NB4 (cell line): ENCODE results near the gene TTLL13.

ENCODE experiments used
- DNase-seq: peaks from one replicate; pipeline ENCODE4 v3.0.0; 2010; ENCODE audit warnings: low read depth
- H3K4me3 ChIP-seq: one replicate; pipeline ENCODE4 v1.5.1; 2011; ENCODE audit warnings: mild to moderate bottlenecking, low read depth, low read length, moderate library complexity
- MYC ChIP-seq: IDR thresholded peaks from 2 replicates; pipeline ENCODE4 v1.6.1; 2011; ENCODE audit warnings: low read depth, low read length
- POLR2A ChIP-seq: IDR thresholded peaks from 2 replicates; pipeline ENCODE4 v1.6.1; 2011; ENCODE audit warnings: mild to moderate bottlenecking; ENCODE audit not compliant: insufficient read length; ENCODE audit errors: extremely low read depth
- TF ChIP-seq, protein P1 (sequence below): IDR thresholded peaks from one replicate; pipeline ENCODE4 v1.5.1; 2012; ENCODE audit warnings: low read depth, low read length
- TF ChIP-seq, protein P2 (sequence below): IDR thresholded peaks from 2 replicates; pipeline ENCODE4 v1.6.1; 2011; ENCODE audit warnings: low read depth, low read length

The TTLL13 gene

GRCh38 chr15:90249203-90249863, at the start of gene TTLL13:
Gene TTLL13 (plus strand): TSS chr15:90249556. CDS start chr15:90250631, 1,075 bp downstream.
- TF ChIP-seq MYC, result 0 out of 2 replicates have a peak, but pooled peaks have one; percentile 40
- no peak for TF ChIP-seq POLR2A
- TF ChIP-seq, protein P1, sequence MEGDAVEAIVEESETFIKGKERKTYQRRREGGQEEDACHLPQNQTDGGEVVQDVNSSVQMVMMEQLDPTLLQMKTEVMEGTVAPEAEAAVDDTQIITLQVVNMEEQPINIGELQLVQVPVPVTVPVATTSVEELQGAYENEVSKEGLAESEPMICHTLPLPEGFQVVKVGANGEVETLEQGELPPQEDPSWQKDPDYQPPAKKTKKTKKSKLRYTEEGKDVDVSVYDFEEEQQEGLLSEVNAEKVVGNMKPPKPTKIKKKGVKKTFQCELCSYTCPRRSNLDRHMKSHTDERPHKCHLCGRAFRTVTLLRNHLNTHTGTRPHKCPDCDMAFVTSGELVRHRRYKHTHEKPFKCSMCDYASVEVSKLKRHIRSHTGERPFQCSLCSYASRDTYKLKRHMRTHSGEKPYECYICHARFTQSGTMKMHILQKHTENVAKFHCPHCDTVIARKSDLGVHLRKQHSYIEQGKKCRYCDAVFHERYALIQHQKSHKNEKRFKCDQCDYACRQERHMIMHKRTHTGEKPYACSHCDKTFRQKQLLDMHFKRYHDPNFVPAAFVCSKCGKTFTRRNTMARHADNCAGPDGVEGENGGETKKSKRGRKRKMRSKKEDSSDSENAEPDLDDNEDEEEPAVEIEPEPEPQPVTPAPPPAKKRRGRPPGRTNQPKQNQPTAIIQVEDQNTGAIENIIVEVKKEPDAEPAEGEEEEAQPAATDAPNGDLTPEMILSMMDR, result no peak
- TF ChIP-seq, protein P2, sequence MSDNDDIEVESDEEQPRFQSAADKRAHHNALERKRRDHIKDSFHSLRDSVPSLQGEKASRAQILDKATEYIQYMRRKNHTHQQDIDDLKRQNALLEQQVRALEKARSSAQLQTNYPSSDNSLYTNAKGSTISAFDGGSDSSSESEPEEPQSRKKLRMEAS, result peak; percentile 40; the same call in 1 of the 2 replicates
- peak; percentile 87 for DNase-seq
- H3K4me3 ChIP-seq, result peak within 1 kb of the TSS; percentile 49

GRCh38 chr15:90200534-90201129, 48.7 kb upstream of the TTLL13 start:
- peak overlapping the region; percentile 46 for H3K4me3 ChIP-seq
- TF ChIP-seq, protein P2, result no peak
- no peak for TF ChIP-seq MYC
- TF ChIP-seq POLR2A, result no peak
- TF ChIP-seq, protein P1, result no peak
- no peak for DNase-seq

GRCh38 chr15:90201130-90201943, 48.0 kb upstream of the TTLL13 start, which contains the start of gene SEMA4B:
Gene SEMA4B (plus strand): TSS chr15:90201330. CDS start chr15:90201579, 249 bp downstream.
- TF ChIP-seq, protein P2, result peak; percentile 29
- TF ChIP-seq POLR2A (peak; percentile 84), MYC (peak; percentile 44; the same call in 1 of the 2 replicates)
- TF ChIP-seq, protein P1, result no peak
- DNase-seq, result peak; percentile 87

GRCh38 chr15:90201944-90202375, 47.4 kb upstream of the TTLL13 start:
- peak overlapping the region; percentile 63 for H3K4me3 ChIP-seq
- no peak for DNase-seq
- TF ChIP-seq, protein P1, result no peak
- TF ChIP-seq, protein P2, result no peak
- TF ChIP-seq MYC (no peak), POLR2A (no peak)

More at GRCh38 chr15:90201130-90201943, 48.0 kb upstream of the TTLL13 start, which contains the start of gene SEMA4B:
- H3K4me3 ChIP-seq, result peak within 1 kb of the TSS; percentile 63

GRCh38 chr15:90202929-90203328, 46.4 kb upstream of the TTLL13 start:
- no peak overlapping the region for H3K4me3 ChIP-seq
- TF ChIP-seq POLR2A, result no peak
- TF ChIP-seq, protein P1, result no peak
- TF ChIP-seq MYC, result no peak
- TF ChIP-seq, protein P2, result no peak
- no peak for DNase-seq
